HCT116 (cell line): ENCODE results near the gene MAP3K10.

ENCODE experiments used
- CEBPB ChIP-seq: IDR thresholded peaks from 2 replicates; pipeline ENCODE4 v1.6.1; 2012; ENCODE audit warnings: low read depth
- CTCF ChIP-seq, 3 experiments: fragments of 200-600 bp in 1 of 3; sonication (generic) in 1 of 3; IDR thresholded peaks in 2 of 3; conservative IDR thresholded peaks in 1 of 3; 2 replicates each; pipeline ENCODE4 v1.5.1; 2012 to 2017; ENCODE audit warnings: low read depth in 2 of 3, low read length in 2 of 3, antibody characterized with exemption in 1 of 3, borderline replicate concordance in 1 of 3, control low read depth in 1 of 3, mild to moderate bottlenecking in 1 of 3, mixed read lengths in 1 of 3, mixed run types in 1 of 3, moderate library complexity in 1 of 3; ENCODE audit not compliant: insufficient read depth in 1 of 3
- ELF1 ChIP-seq: IDR thresholded peaks from 2 replicates; pipeline ENCODE4 v1.6.1; 2012; ENCODE audit warnings: low read depth, borderline replicate concordance
- EZH2 ChIP-seq: fragments of 200-600 bp; sonication (generic); IDR thresholded peaks from 2 replicates; pipeline ENCODE4 v1.6.1; 2017; ENCODE audit warnings: antibody characterized with exemption, mixed run types
- JUND ChIP-seq: IDR thresholded peaks from 2 replicates; pipeline ENCODE4 v1.6.1; 2012
- MAX ChIP-seq: IDR thresholded peaks from 2 replicates; pipeline ENCODE4 v1.6.1; 2012
- POLR2A ChIP-seq: IDR thresholded peaks from 2 replicates; pipeline ENCODE4 v1.7.0; 2011; ENCODE audit warnings: borderline replicate concordance; ENCODE audit not compliant: insufficient read depth, insufficient read length; ENCODE audit errors: extremely low read depth
- POLR2AphosphoS5 ChIP-seq: IDR thresholded peaks from 2 replicates; pipeline ENCODE4 v1.6.1; 2011; ENCODE audit warnings: mild to moderate bottlenecking, low read depth, low read length, moderate library complexity
- REST ChIP-seq: IDR thresholded peaks from 2 replicates; pipeline ENCODE4 v1.6.1; 2012; ENCODE audit warnings: low read depth
- SIN3A ChIP-seq: IDR thresholded peaks from 2 replicates; pipeline ENCODE4 v1.6.1; 2012; ENCODE audit warnings: low read depth
- SP1 ChIP-seq: IDR thresholded peaks from 2 replicates; pipeline ENCODE4 v1.6.1; 2012; ENCODE audit warnings: low read depth
- TCF7L2 ChIP-seq: IDR thresholded peaks from 2 replicates; pipeline ENCODE4 v1.7.0; 2011; ENCODE audit warnings: borderline replicate concordance, inconsistent platforms; ENCODE audit not compliant: insufficient read depth, insufficient read length; ENCODE audit errors: extremely low read depth
- YY1 ChIP-seq: IDR thresholded peaks from 2 replicates; pipeline ENCODE4 v1.6.1; 2011; ENCODE audit warnings: low read length, low read depth, moderate library complexity, mild to moderate bottlenecking; ENCODE audit not compliant: insufficient replicate concordance; ENCODE audit errors: extremely low read depth
- ZNF274 ChIP-seq: fragments of 200-500 bp; sonication (Bioruptor generic); IDR thresholded peaks from 2 replicates; pipeline ENCODE4 v1.6.1; 2014; ENCODE audit warnings: mild to moderate bottlenecking, low read depth, low read length, inconsistent platforms

GRCh38 chr19:40252395-40252794, 61.2 kb downstream of the MAP3K10 start:
- TF ChIP-seq CTCF (IDR thresholded peaks at IDR 0.05 in 2 of 3, conservative IDR thresholded peaks at IDR 0.05 in 1 of 3; ENCODE audit: borderline replicate concordance in 1 of 3, insufficient read depth in 1 of 3, low read depth in 2 of 3, low read length in 2 of 3): no peak
- no peak for TF ChIP-seq EZH2
- TF ChIP-seq POLR2A: no peak
- TF ChIP-seq SP1: no peak
- no peak for TF ChIP-seq YY1
- TF ChIP-seq REST: no peak
- no peak for TF ChIP-seq ZNF274
- no peak for TF ChIP-seq JUND
- no peak for TF ChIP-seq SIN3A
- TF ChIP-seq MAX: no peak
- TF ChIP-seq POLR2AphosphoS5: no peak
- no peak for TF ChIP-seq TCF7L2
- no peak for TF ChIP-seq CEBPB
- no peak for TF ChIP-seq ELF1
